ENCODE measurements around the gene CAMK2A. TPM values are rescaled to one million over a fixed set of nuclear protein-coding genes. Genes with fewer than 3 reads are reported as not detected.
"Not testable (repeated sequence)": the region's sequence is repeated elsewhere in the genome, so short reads cannot be mapped to it uniquely, and the experiment has no call there.

The CAMK2A gene
- polyA plus RNA-seq, 1 donor (not counting 4 experiments of a cell fraction or from before 2014, with no cell fraction given), result 0.05 TPM

DNA sequence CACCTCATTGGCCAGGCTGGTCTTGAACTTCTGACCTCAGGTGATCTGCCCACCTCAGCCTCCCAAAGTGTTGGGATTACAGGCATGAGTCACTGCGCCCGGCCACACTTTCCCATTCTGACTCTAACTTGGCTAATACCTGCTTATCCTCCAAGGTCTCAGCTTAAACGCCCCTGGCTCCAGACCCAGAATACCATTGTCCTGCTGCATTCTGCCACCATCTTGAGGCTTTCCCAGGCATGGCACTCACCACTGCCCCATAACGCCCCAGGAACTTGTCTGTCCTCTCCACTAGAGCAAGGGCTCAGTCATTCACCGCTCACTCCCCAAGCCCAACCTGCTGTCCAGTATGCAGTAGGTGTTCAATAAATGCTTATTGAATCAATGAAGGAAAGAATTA is 39.8 kb downstream of the CAMK2A start:
- no peaks in the 10 kb centered on the region for H3K36me3 ChIP-seq (ENCODE audit: control insufficient read depth in 2 of 2, extremely low read depth in 1 of 2, insufficient read depth in 2 of 2, low read length in 2 of 2)
- H3K9me1 ChIP-seq (ENCODE audit: control insufficient read depth, extremely low read depth, insufficient read depth, low read length), result no peaks in the 10 kb centered on the region
- H3K9ac ChIP-seq (ENCODE audit: control insufficient read depth, extremely low read depth, insufficient read depth, low read length), result no peak overlapping the region
- H4K20me1 ChIP-seq (ENCODE audit: control insufficient read depth, extremely low read depth, insufficient read depth, low read length), result no peaks in the 10 kb centered on the region
- no peak overlapping the region for H3K4me2 ChIP-seq (ENCODE audit: control insufficient read depth, extremely low read depth, insufficient read depth, low read depth, low read length)
- dilution Hi-C loops (cut with MboI; ENCODE audit: extremely low pct_ligation_motif_present, low sequenced_read_pairs), result no loop called here
- DNase-seq (ENCODE audit: low read depth, low spot score) (no peak), FAIRE-seq (no peak)
- no peak overlapping the region for H2AFZ ChIP-seq (ENCODE audit: control insufficient read depth, low read length)
- no peak overlapping the region for H3K27ac ChIP-seq (ENCODE audit: control insufficient read depth, insufficient read depth, low read length)
- TF ChIP-seq, protein P1, sequence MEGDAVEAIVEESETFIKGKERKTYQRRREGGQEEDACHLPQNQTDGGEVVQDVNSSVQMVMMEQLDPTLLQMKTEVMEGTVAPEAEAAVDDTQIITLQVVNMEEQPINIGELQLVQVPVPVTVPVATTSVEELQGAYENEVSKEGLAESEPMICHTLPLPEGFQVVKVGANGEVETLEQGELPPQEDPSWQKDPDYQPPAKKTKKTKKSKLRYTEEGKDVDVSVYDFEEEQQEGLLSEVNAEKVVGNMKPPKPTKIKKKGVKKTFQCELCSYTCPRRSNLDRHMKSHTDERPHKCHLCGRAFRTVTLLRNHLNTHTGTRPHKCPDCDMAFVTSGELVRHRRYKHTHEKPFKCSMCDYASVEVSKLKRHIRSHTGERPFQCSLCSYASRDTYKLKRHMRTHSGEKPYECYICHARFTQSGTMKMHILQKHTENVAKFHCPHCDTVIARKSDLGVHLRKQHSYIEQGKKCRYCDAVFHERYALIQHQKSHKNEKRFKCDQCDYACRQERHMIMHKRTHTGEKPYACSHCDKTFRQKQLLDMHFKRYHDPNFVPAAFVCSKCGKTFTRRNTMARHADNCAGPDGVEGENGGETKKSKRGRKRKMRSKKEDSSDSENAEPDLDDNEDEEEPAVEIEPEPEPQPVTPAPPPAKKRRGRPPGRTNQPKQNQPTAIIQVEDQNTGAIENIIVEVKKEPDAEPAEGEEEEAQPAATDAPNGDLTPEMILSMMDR (optimal IDR thresholded peaks at IDR 0.05 in 1 of 3, IDR thresholded peaks at IDR 0.05 in 1 of 3, conservative IDR thresholded peaks at IDR 0.05 in 1 of 3; ENCODE audit: extremely low read depth in 1 of 3, insufficient read depth in 2 of 3, low read length in 3 of 3), result no peak
- TF ChIP-seq EZH2 (IDR thresholded peaks at IDR 0.05; ENCODE audit: low read length), result no peak
- H3K79me2 ChIP-seq (ENCODE audit: control insufficient read depth, insufficient read depth, low read length), result no peaks in the 10 kb centered on the region
- H3K4me3 ChIP-seq (ENCODE audit: control insufficient read depth in 2 of 3, extremely low read depth in 1 of 3, insufficient read depth in 2 of 3, low read depth in 1 of 3, low read length in 3 of 3), result no peak overlapping the region
- H3K4me1 ChIP-seq (ENCODE audit: control insufficient read depth, extremely low read depth, insufficient read depth, low read length), result no peaks in the 10 kb centered on the region
- no peaks in the 10 kb centered on the region for H3K9me3 ChIP-seq (ENCODE audit: control insufficient read depth, low read depth, low read length)
- no peaks in the 10 kb centered on the region for H3K27me3 ChIP-seq (ENCODE audit: control insufficient read depth, extremely low read depth, insufficient read depth, low read length)

DNA sequence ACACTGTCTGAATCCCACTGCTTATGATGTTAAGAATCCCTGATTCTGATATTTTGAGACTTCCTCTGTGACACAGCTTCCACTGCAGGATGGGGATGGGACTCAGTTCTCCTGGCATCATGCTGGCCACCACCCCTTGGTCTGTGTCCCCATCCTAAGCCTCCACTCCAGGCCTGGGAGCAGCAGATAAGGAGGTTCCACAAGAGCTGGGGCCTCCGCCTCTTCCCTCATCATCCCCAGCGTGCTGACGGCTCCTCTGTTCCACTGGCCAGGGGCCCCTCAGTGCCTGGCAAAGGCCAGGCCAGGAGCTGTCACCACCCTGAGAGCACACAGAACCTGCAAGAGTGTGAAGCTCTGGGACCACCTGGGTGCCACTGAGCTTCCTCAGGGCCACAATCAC is 40.6 kb downstream of the CAMK2A start:
- H3K9me3 ChIP-seq (ENCODE audit: control insufficient read depth, low read depth, low read length), result no peaks in the 10 kb centered on the region
- no peak overlapping the region for H3K4me3 ChIP-seq (ENCODE audit: control insufficient read depth in 2 of 3, extremely low read depth in 1 of 3, insufficient read depth in 2 of 3, low read depth in 1 of 3, low read length in 3 of 3)
- TF ChIP-seq, protein P1 (optimal IDR thresholded peaks at IDR 0.05 in 1 of 3, IDR thresholded peaks at IDR 0.05 in 1 of 3, conservative IDR thresholded peaks at IDR 0.05 in 1 of 3; ENCODE audit: extremely low read depth in 1 of 3, insufficient read depth in 2 of 3, low read length in 3 of 3), result no peak
- no peak for TF ChIP-seq EZH2 (IDR thresholded peaks at IDR 0.05; ENCODE audit: low read length)
- H4K20me1 ChIP-seq (ENCODE audit: control insufficient read depth, extremely low read depth, insufficient read depth, low read length), result no peaks in the 10 kb centered on the region
- H3K27ac ChIP-seq (ENCODE audit: control insufficient read depth, insufficient read depth, low read length), result no peak overlapping the region
- no peaks in the 10 kb centered on the region for H3K79me2 ChIP-seq (ENCODE audit: control insufficient read depth, insufficient read depth, low read length)
- no peak overlapping the region for H3K4me2 ChIP-seq (ENCODE audit: control insufficient read depth, extremely low read depth, insufficient read depth, low read depth, low read length)
- no peaks in the 10 kb centered on the region for H3K9me1 ChIP-seq (ENCODE audit: control insufficient read depth, extremely low read depth, insufficient read depth, low read length)
- H3K36me3 ChIP-seq (ENCODE audit: control insufficient read depth in 2 of 2, extremely low read depth in 1 of 2, insufficient read depth in 2 of 2, low read length in 2 of 2), result no peaks in the 10 kb centered on the region
- FAIRE-seq, result no peak
- no peak overlapping the region for H3K9ac ChIP-seq (ENCODE audit: control insufficient read depth, extremely low read depth, insufficient read depth, low read length)
- H3K4me1 ChIP-seq (ENCODE audit: control insufficient read depth, extremely low read depth, insufficient read depth, low read length), result no peaks in the 10 kb centered on the region
- no peak for DNase-seq (ENCODE audit: low read depth, low spot score)
- dilution Hi-C loops (cut with MboI; ENCODE audit: extremely low pct_ligation_motif_present, low sequenced_read_pairs), result no loop called here
- H2AFZ ChIP-seq (ENCODE audit: control insufficient read depth, low read length), result no peak overlapping the region
- no peaks in the 10 kb centered on the region for H3K27me3 ChIP-seq (ENCODE audit: control insufficient read depth, extremely low read depth, insufficient read depth, low read length)

DNA sequence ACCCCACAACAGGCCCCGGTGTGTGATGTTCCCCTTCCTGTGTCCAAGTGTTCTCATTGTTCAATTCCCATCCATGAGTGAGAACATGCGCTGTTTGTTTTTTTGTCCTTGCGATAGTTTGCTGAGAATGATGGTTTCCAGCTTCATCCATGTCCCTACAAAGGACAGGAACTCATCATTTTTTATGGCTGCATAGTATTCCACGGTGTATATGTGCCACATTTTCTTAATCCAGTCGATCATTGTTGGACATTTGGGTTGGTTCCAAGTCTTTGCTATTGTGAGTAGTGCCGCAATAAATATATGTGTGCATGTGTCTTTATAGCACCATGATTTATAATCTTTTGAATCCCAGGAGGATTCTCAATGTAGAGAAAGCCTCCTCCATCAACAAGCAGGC is 41.1 kb downstream of the CAMK2A start:
- H3K4me2 ChIP-seq (ENCODE audit: control insufficient read depth, extremely low read depth, insufficient read depth, low read depth, low read length); H3K36me3 ChIP-seq (ENCODE audit: control insufficient read depth in 2 of 2, extremely low read depth in 1 of 2, insufficient read depth in 2 of 2, low read length in 2 of 2); H3K79me2 ChIP-seq (ENCODE audit: control insufficient read depth, insufficient read depth, low read length); H3K27ac ChIP-seq (ENCODE audit: control insufficient read depth, insufficient read depth, low read length); H4K20me1 ChIP-seq (ENCODE audit: control insufficient read depth, extremely low read depth, insufficient read depth, low read length); H3K4me3 ChIP-seq (ENCODE audit: control insufficient read depth in 2 of 3, extremely low read depth in 1 of 3, insufficient read depth in 2 of 3, low read depth in 1 of 3, low read length in 3 of 3); H3K9ac ChIP-seq (ENCODE audit: control insufficient read depth, extremely low read depth, insufficient read depth, low read length); H3K27me3 ChIP-seq (ENCODE audit: control insufficient read depth, extremely low read depth, insufficient read depth, low read length); FAIRE-seq; H3K4me1 ChIP-seq (ENCODE audit: control insufficient read depth, extremely low read depth, insufficient read depth, low read length); H2AFZ ChIP-seq (ENCODE audit: control insufficient read depth, low read length); DNase-seq (ENCODE audit: low read depth, low spot score); H3K9me3 ChIP-seq (ENCODE audit: control insufficient read depth, low read depth, low read length); H3K9me1 ChIP-seq (ENCODE audit: control insufficient read depth, extremely low read depth, insufficient read depth, low read length); dilution Hi-C loops (cut with MboI; ENCODE audit: extremely low pct_ligation_motif_present, low sequenced_read_pairs): not testable (repeated sequence)
